MCF 10A (cell line): ENCODE data around the gene CAMK4. TPM values are rescaled to one million over a fixed set of nuclear protein-coding genes. Genes with fewer than 3 reads are reported as not detected.

Experiments
- BruUV-seq: library from RNA; stranded (reverse); fragments of 400-500 nt; replicated peaks from 2 replicates; lab custom pipeline; 2021; lab: Mats Ljungman, UMichigan
- CTCF ChIA-PET: fragments of 300-600 bp; sonication (Branson Sonifier 250); formaldehyde crosslinking; extraction: SDS; loops from one replicate; lab custom pipeline; 2021; ENCODE audit warnings: antibody characterized with exemption, inconsistent platforms; lab: Yijun Ruan, JAX
- POLR2A ChIA-PET: fragments of 300-600, 350-650 bp; sonication (Branson Sonifier 250); formaldehyde crosslinking; extraction: SDS; loops from one replicate; lab custom pipeline; 2020; ENCODE audit warnings: antibody characterized with exemption, inconsistent platforms; lab: Yijun Ruan, JAX
- DNase-seq: peaks from one replicate; pipeline ENCODE4 v3.0.0-alpha.2; 2018; ENCODE audit not compliant: unreplicated experiment
- H3K27ac Mint-ChIP-seq: one replicate; pipeline ENCODE4 v1.8.0; 2022; ENCODE audit warnings: mild to moderate bottlenecking, low read depth, mixed read lengths; ENCODE audit not compliant: unreplicated experiment
- H3K27me3 Mint-ChIP-seq: one replicate; pipeline ENCODE4 v1.8.0; 2022; ENCODE audit warnings: mixed read lengths; ENCODE audit not compliant: insufficient read depth, unreplicated experiment
- H3K36me3 Mint-ChIP-seq: one replicate; pipeline ENCODE4 v1.8.0; 2022; ENCODE audit warnings: mild to moderate bottlenecking, moderate library complexity, mixed read lengths; ENCODE audit not compliant: insufficient read depth, unreplicated experiment
- H3K4me1 Mint-ChIP-seq: one replicate; pipeline ENCODE4 v1.8.0; 2022; ENCODE audit warnings: mixed read lengths; ENCODE audit not compliant: insufficient read depth, unreplicated experiment
- H3K4me3 Mint-ChIP-seq: one replicate; pipeline ENCODE4 v1.8.0; 2022; ENCODE audit warnings: mild to moderate bottlenecking, moderate library complexity, mixed read lengths; ENCODE audit not compliant: unreplicated experiment
- H3K9me3 Mint-ChIP-seq: one replicate; pipeline ENCODE4 v1.8.0; 2022; ENCODE audit warnings: mixed read lengths; ENCODE audit not compliant: unreplicated experiment
- intact Hi-C: fragments of 100-400 bp; cut with micrococcal nuclease; formaldehyde crosslinking; loops from 2 replicates; pipeline ENCODE4 v1.14.1; 2022
- total RNA-seq: library from RNA; stranded (reverse); gene quantifications from 2 replicates; pipeline ENCODE4 v1.2.3, GENCODE V29; 2022
- TF ChIP-seq, protein P1 (sequence below): fragments of 200-600 bp; IDR thresholded peaks from one replicate; pipeline ENCODE4 v1.8.0; 2022; ENCODE audit warnings: antibody characterized with exemption, mild to moderate bottlenecking; ENCODE audit not compliant: unreplicated experiment

CAMK4 gene
- total RNA-seq, 1 experiment from 2014 or later = 0.21 TPM

DNA sequence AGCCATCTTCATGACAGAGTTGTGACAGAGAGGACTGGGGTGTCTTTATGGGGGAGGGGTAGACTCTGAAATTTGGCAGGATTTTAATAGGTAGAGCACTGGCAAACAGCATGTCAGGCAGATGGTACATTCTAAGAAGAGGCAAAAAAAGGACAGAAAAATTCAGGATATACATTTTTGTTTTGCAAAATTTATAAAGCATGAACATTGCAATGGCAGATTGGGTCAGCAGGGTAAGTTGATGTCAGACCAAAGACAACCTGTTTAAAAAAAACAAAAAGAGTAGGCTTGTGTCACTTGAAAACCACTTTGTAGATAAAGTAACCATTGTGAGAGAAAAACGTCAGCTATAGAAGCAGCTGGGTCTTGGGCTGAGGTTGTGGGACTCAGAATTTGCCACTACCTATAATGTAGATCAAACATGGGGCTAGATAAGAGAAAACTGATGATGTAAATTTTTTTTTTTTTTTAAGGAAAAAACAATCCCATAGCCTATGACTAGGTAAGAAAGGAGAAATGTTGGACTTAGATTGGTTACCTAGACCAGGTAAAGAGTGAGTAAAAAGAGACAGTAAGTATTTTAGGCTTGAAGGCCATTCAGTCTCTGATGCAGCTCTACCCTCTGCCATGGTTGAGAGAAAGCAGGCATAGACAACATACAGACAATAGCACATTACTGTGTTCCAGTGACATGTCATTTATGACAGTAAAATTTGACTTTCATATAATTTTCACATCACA, 8.3 kb downstream of the CAMK4 start:
- Mint-ChIP-seq H3K36me3 (no peaks in the 10 kb centered on the region), H3K27ac (no peak overlapping the region), H3K27me3 (peaks cover 7% of the 10 kb centered on the region), H3K4me3 (no peak overlapping the region), H3K9me3 (no peaks in the 10 kb centered on the region), H3K4me1 (no peaks in the 10 kb centered on the region)
- no TSS peak for BruUV-seq
- TF ChIP-seq, protein P1, sequence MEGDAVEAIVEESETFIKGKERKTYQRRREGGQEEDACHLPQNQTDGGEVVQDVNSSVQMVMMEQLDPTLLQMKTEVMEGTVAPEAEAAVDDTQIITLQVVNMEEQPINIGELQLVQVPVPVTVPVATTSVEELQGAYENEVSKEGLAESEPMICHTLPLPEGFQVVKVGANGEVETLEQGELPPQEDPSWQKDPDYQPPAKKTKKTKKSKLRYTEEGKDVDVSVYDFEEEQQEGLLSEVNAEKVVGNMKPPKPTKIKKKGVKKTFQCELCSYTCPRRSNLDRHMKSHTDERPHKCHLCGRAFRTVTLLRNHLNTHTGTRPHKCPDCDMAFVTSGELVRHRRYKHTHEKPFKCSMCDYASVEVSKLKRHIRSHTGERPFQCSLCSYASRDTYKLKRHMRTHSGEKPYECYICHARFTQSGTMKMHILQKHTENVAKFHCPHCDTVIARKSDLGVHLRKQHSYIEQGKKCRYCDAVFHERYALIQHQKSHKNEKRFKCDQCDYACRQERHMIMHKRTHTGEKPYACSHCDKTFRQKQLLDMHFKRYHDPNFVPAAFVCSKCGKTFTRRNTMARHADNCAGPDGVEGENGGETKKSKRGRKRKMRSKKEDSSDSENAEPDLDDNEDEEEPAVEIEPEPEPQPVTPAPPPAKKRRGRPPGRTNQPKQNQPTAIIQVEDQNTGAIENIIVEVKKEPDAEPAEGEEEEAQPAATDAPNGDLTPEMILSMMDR = no peak
- POLR2A ChIA-PET = interaction anchor here (1.1 kb wide), 1 partner anchor 10 kb away, joined by 3 read pairs; no protein-coding TSS in a partner anchor
- CTCF ChIA-PET = interaction anchor here (2.1 kb wide), 1 partner anchor 46 kb away, joined by 8 read pairs; no protein-coding TSS in a partner anchor
- no peak for DNase-seq
- intact Hi-C loops = no loop called here

DNA sequence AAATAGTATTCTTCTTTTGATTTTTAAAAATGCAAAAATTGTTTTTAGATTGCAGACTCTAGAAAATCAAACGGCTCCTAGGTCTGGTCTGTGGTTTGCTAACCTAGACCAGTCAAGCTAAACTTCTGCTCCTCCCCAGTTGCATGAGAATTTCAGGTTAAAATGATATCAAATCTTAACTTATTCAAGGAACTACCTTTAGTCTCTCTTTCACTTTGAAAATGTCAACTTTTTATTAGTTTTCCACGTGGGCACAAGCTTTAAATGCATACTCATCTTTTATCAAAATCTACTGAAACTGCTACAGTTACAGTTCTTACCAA, 8.8 kb downstream of the CAMK4 start:
- H3K36me3 Mint-ChIP-seq = no peaks in the 10 kb centered on the region
- H3K27me3 Mint-ChIP-seq = peaks cover 7% of the 10 kb centered on the region
- TF ChIP-seq, protein P1 = no peak
- ChIA-PET POLR2A (interaction anchor here (1.1 kb wide), 1 partner anchor 10 kb away, joined by 3 read pairs; no protein-coding TSS in a partner anchor), CTCF (no interaction called here)
- intact Hi-C loops = no loop called here
- no TSS peak for BruUV-seq
- H3K4me3 Mint-ChIP-seq = no peak overlapping the region
- DNase-seq = no peak
- no peaks in the 10 kb centered on the region for H3K9me3 Mint-ChIP-seq
- H3K4me1 Mint-ChIP-seq = no peaks in the 10 kb centered on the region
- no peak overlapping the region for H3K27ac Mint-ChIP-seq

DNA sequence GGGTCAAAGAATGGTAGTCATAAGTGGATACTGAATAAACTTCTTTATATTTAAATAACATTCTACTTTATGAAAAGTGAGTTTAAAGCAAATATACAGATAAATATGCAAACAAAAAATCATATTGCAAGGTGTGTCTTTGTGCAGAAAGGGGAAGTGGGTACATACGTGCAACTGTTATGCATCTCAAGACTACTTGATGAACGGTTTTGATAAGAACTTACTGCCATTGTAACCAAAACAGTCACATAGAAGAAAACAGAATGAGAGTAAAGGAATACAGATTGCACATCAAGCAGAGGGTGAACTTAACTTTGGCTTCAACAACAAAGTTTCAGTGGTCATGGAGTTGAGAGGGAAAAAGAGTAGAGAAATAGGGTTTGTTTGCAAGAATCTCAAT, 9.9 kb downstream of the CAMK4 start:
- intact Hi-C loops = no loop called here
- BruUV-seq = no TSS peak
- Mint-ChIP-seq H3K9me3 (no peaks in the 10 kb centered on the region), H3K4me1 (no peaks in the 10 kb centered on the region), H3K27ac (no peak overlapping the region), H3K4me3 (no peak overlapping the region), H3K36me3 (no peaks in the 10 kb centered on the region), H3K27me3 (peaks cover 7% of the 10 kb centered on the region)
- ChIA-PET POLR2A (no interaction called here), CTCF (no interaction called here)
- TF ChIP-seq, protein P1 = no peak
- no peak for DNase-seq

DNA sequence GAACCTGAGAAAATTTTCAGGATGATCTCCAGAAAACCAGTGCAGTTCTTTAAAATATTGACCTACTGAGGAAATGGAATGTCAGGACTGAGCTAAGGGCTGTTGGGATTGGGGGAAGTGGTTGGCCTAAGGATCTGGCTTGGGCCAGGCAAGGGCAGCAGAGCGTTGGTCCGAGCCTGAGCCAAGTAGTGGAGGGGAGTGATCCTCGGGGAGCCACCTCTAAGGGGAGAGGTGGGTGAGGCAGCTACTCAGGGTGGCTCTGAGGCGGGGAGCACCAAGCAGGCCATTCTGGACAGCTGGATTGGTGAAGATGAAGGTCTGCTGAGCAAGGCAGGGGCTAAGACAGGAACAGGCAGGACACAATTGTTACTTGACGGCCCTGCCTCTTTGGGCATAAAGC, 11.5 kb downstream of the CAMK4 start:
- CTCF ChIA-PET = interaction anchor here (0.5 to 1.4 kb wide), 6 partner anchors 8 to 128 kb away, joined by 3 to 4 read pairs (median 3); no protein-coding TSS in a partner anchor
- intact Hi-C loops = no loop called here

More for the DNA sequence above, 11.5 kb downstream of the CAMK4 start:
- no TSS peak for BruUV-seq
- TF ChIP-seq, protein P1 = no peak
- no peak overlapping the region for H3K4me3 Mint-ChIP-seq
- H3K9me3 Mint-ChIP-seq = no peaks in the 10 kb centered on the region
- no peak for DNase-seq
- H3K4me1 Mint-ChIP-seq = no peaks in the 10 kb centered on the region
- H3K27me3 Mint-ChIP-seq = peaks cover 8% of the 10 kb centered on the region
- POLR2A ChIA-PET = interaction anchor here (1.5 kb wide), 1 partner anchor 9 kb away, joined by 4 read pairs; no protein-coding TSS in a partner anchor
- no peaks in the 10 kb centered on the region for H3K36me3 Mint-ChIP-seq
- H3K27ac Mint-ChIP-seq = no peak overlapping the region
